Mesenchymal stem cell (in vitro differentiated cells and primary cell): ENCODE results near the gene UNC93A.
A peak's percentile ranks its signal among the peaks of the same experiment; 100 is the strongest.
"Not testable (repeated sequence)": the region's sequence is repeated elsewhere in the genome, so short reads cannot be mapped to it uniquely, and the experiment has no call there.

ENCODE experiments used
- DNase-seq: peaks from one replicate; pipeline ENCODE4 v3.0.0-alpha.2; 2013
- H2AFZ ChIP-seq: one replicate; pipeline ENCODE4 v1.6.1; 2013; ENCODE audit warnings: low read depth, mild to moderate bottlenecking, control low read depth, inconsistent platforms, low read length, moderate library complexity
- H2AK5ac ChIP-seq: 2 replicates; pipeline ENCODE4 v1.6.1; 2013; ENCODE audit warnings: low read length, moderate library complexity, mild to moderate bottlenecking, inconsistent platforms; ENCODE audit not compliant: severe bottlenecking
- H2BK120ac ChIP-seq: one replicate; pipeline ENCODE4 v1.6.1; 2013; ENCODE audit warnings: low read depth, mild to moderate bottlenecking, inconsistent platforms, low read length, moderate library complexity
- H2BK12ac ChIP-seq, 2 experiments: one replicate each; pipeline ENCODE4 v1.6.1; 2013; ENCODE audit warnings: inconsistent platforms in 2 of 2, low read length in 2 of 2, mild to moderate bottlenecking in 2 of 2, moderate library complexity in 2 of 2, control low read depth in 1 of 2
- H2BK15ac ChIP-seq: one replicate; pipeline ENCODE4 v1.6.1; 2013; ENCODE audit warnings: mild to moderate bottlenecking, low read depth, inconsistent platforms; ENCODE audit not compliant: poor library complexity, severe bottlenecking
- H2BK5ac ChIP-seq: 2 replicates; pipeline ENCODE4 v1.6.1; 2013; ENCODE audit warnings: low read depth, mild to moderate bottlenecking, low read length, control low read depth, inconsistent platforms; ENCODE audit not compliant: poor library complexity, severe bottlenecking
- H3K14ac ChIP-seq, 2 experiments: one replicate each; pipeline ENCODE4 v1.6.1; 2013; ENCODE audit warnings: inconsistent platforms in 2 of 2, low read length in 2 of 2, control low read depth in 1 of 2, mild to moderate bottlenecking in 1 of 2, moderate library complexity in 1 of 2
- H3K18ac ChIP-seq, 2 experiments: one replicate each; pipeline ENCODE4 v1.6.1; 2013; ENCODE audit warnings: inconsistent platforms in 2 of 2, low read length in 2 of 2, control low read depth in 1 of 2, low read depth in 1 of 2, mild to moderate bottlenecking in 1 of 2
- H3K23ac ChIP-seq, 2 experiments: one replicate each; pipeline ENCODE4 v1.6.1; 2013; ENCODE audit warnings: inconsistent platforms in 2 of 2, low read length in 2 of 2, mild to moderate bottlenecking in 2 of 2, moderate library complexity in 2 of 2, control low read depth in 1 of 2
- H3K27ac ChIP-seq: 2 replicates; pipeline ENCODE4 v1.5.1; 2013; ENCODE audit warnings: mild to moderate bottlenecking, moderate library complexity, low read length, control low read depth, inconsistent platforms; ENCODE audit not compliant: poor library complexity, severe bottlenecking
- H3K27me3 ChIP-seq, 2 experiments: 2 replicates each; pipeline versions ENCODE4 v1.6.1 to v1.7.0; 2013; ENCODE audit warnings: low read length in 2 of 2, mild to moderate bottlenecking in 2 of 2, moderate library complexity in 2 of 2, control low read depth in 1 of 2, inconsistent platforms in 1 of 2; ENCODE audit not compliant: control insufficient read depth in 1 of 2, insufficient read depth in 1 of 2
- H3K36me3 ChIP-seq, 2 experiments: 2 replicates each; pipeline versions ENCODE4 v1.6.1 to v1.7.0; 2013; ENCODE audit warnings: low read length in 2 of 2, control low read depth in 1 of 2, inconsistent platforms in 1 of 2, low read depth in 1 of 2, mild to moderate bottlenecking in 1 of 2; ENCODE audit not compliant: insufficient read depth in 2 of 2, control insufficient read depth in 1 of 2
- H3K4ac ChIP-seq, 2 experiments: one replicate each; pipeline ENCODE4 v1.6.1; 2013; ENCODE audit warnings: inconsistent platforms in 2 of 2, low read length in 2 of 2, mild to moderate bottlenecking in 2 of 2, moderate library complexity in 2 of 2, control low read depth in 1 of 2, low read depth in 1 of 2
- H3K4me1 ChIP-seq: 2 replicates; pipeline ENCODE4 v1.6.1; 2013; ENCODE audit warnings: low read depth, low read length, control low read depth; ENCODE audit not compliant: control insufficient read depth, insufficient read depth
- H3K4me2 ChIP-seq: 2 replicates; pipeline ENCODE4 v1.6.1; 2013; ENCODE audit warnings: low read length, mild to moderate bottlenecking, inconsistent platforms; ENCODE audit not compliant: poor library complexity, severe bottlenecking
- H3K4me3 ChIP-seq, 2 experiments: 2 replicates each; pipeline versions ENCODE4 v1.5.1 to v1.7.0; 2013; ENCODE audit warnings: low read length in 2 of 2, mild to moderate bottlenecking in 2 of 2, control low read depth in 1 of 2, low read depth in 1 of 2; ENCODE audit not compliant: insufficient read depth in 1 of 2
- H3K79me1 ChIP-seq: replicated peaks from 2 replicates; pipeline ENCODE4 v1.6.1; 2013; ENCODE audit warnings: mild to moderate bottlenecking, control low read depth, low read length, inconsistent platforms; ENCODE audit not compliant: poor library complexity, severe bottlenecking
- H3K9ac ChIP-seq: 2 replicates; pipeline ENCODE4 v1.7.0; 2013; ENCODE audit warnings: mild to moderate bottlenecking, low read length, moderate library complexity
- H3K9me3 ChIP-seq: 2 replicates; pipeline ENCODE4 v1.7.0; 2013; ENCODE audit warnings: mild to moderate bottlenecking, low read length; ENCODE audit not compliant: control insufficient read depth
- H4K8ac ChIP-seq: one replicate; pipeline ENCODE4 v1.6.1; 2013; ENCODE audit warnings: inconsistent platforms, mild to moderate bottlenecking, low read length, moderate library complexity
- H4K91ac ChIP-seq: one replicate; pipeline ENCODE4 v1.6.1; 2013; ENCODE audit warnings: mild to moderate bottlenecking, low read length, inconsistent platforms
- WGBS: methylation state at CpG from one replicate; pipeline ENCODE4 v1.1.7; 2013; ENCODE audit warnings: mixed read lengths; 5-methylcytosine and 5-hydroxymethylcytosine counted together

Gene UNC93A

GRCh38 chr6:167278173-167278940 lies 12.8 kb upstream of the UNC93A start:
- not testable (repeated sequence) for H3K9me3 ChIP-seq, H3K36me3 ChIP-seq, H4K8ac ChIP-seq, H2AK5ac ChIP-seq, H3K14ac ChIP-seq, H3K4me3 ChIP-seq, H2BK120ac ChIP-seq, H3K79me1 ChIP-seq, H2AFZ ChIP-seq, H3K4ac ChIP-seq, DNase-seq, H3K4me2 ChIP-seq, H3K23ac ChIP-seq, H3K4me1 ChIP-seq, H2BK15ac ChIP-seq, H3K27ac ChIP-seq, H2BK5ac ChIP-seq, H3K18ac ChIP-seq, H3K9ac ChIP-seq, H2BK12ac ChIP-seq
- peaks cover 16 to 25% of the 10 kb centered on the region in 2 experiments for H3K27me3 ChIP-seq
- H4K91ac ChIP-seq, result peak overlapping the region; percentile 59
- 91% methylated on average over 8 of the region's 16 CpGs for WGBS

GRCh38 chr6:167279766-167280446 lies 11.2 kb upstream of the UNC93A start:
- WGBS, result 71% methylated on average over 2 of the region's 3 CpGs
- H2AK5ac ChIP-seq, result no peak overlapping the region

GRCh38 chr6:167280466-167280865 lies 10.6 kb upstream of the UNC93A start:
- not testable (repeated sequence) for DNase-seq, H4K8ac ChIP-seq, H2AK5ac ChIP-seq, H3K23ac ChIP-seq, H3K9me3 ChIP-seq, H3K9ac ChIP-seq, H2BK12ac ChIP-seq, H2AFZ ChIP-seq, H3K4me3 ChIP-seq, H2BK15ac ChIP-seq, H3K18ac ChIP-seq, H3K36me3 ChIP-seq, H4K91ac ChIP-seq, H2BK120ac ChIP-seq, H3K4me1 ChIP-seq, H3K4me2 ChIP-seq, H3K79me1 ChIP-seq, H2BK5ac ChIP-seq, H3K4ac ChIP-seq, H3K14ac ChIP-seq, H3K27ac ChIP-seq
- 72% methylated on average over 4 of the region's 5 CpGs for WGBS
- H3K27me3 ChIP-seq, result peaks cover 12 to 28% of the 10 kb centered on the region in 2 experiments

More at GRCh38 chr6:167279766-167280446, 11.2 kb upstream of the UNC93A start:
- Histone ChIP-seq H3K4me3 (no peak overlapping the region), H2BK15ac (no peak overlapping the region), H3K4me2 (no peak overlapping the region), H3K36me3 (peaks cover 0 to 3% of the 10 kb centered on the region in 2 experiments), H2BK120ac (no peak overlapping the region), H4K8ac (no peak overlapping the region), H2BK12ac (no peak overlapping the region), H2AFZ (no peak overlapping the region), H3K9me3 (no peaks in the 10 kb centered on the region), H3K27ac (no peak overlapping the region), H3K4me1 (peaks cover 3% of the 10 kb centered on the region), H3K4ac (no peak overlapping the region), H3K79me1 (no peaks in the 10 kb centered on the region), H4K91ac (no peak overlapping the region), H2BK5ac (no peak overlapping the region), H3K14ac (no peak overlapping the region), H3K27me3 (peaks cover 16 to 28% of the 10 kb centered on the region in 2 experiments), H3K9ac (no peak overlapping the region), H3K18ac (no peak overlapping the region), H3K23ac (no peak overlapping the region)
- DNase-seq, result no peak

GRCh38 chr6:167282165-167282564 lies 8.9 kb upstream of the UNC93A start:
- Histone ChIP-seq H4K8ac (no peak overlapping the region), H2BK5ac (no peak overlapping the region), H2AFZ (no peak overlapping the region), H2BK120ac (no peak overlapping the region), H3K14ac (no peak overlapping the region), H3K79me1 (no peaks in the 10 kb centered on the region), H2BK15ac (no peak overlapping the region), H3K9ac (no peak overlapping the region), H4K91ac (no peak overlapping the region), H2AK5ac (no peak overlapping the region), H3K4me1 (peaks cover 2% of the 10 kb centered on the region), H2BK12ac (no peak overlapping the region), H3K4me2 (no peak overlapping the region), H3K4ac (no peak overlapping the region), H3K23ac (no peak overlapping the region), H3K4me3 (no peak overlapping the region), H3K36me3 (no peaks in the 10 kb centered on the region), H3K27me3 (peaks cover 9 to 28% of the 10 kb centered on the region in 2 experiments), H3K27ac (no peak overlapping the region), H3K9me3 (no peaks in the 10 kb centered on the region), H3K18ac (no peak overlapping the region)
- no peak for DNase-seq
